A673 (cell line): ENCODE results near the gene LAP3.

Experiments
- EZH2 ChIP-seq: fragments of 200-600 bp; sonication (generic); IDR thresholded peaks from 2 replicates; pipeline ENCODE4 v1.6.1; 2017; ENCODE audit warnings: borderline replicate concordance, low read depth, mild to moderate bottlenecking, mixed read lengths, antibody characterized with exemption, low read length; ENCODE audit not compliant: poor library complexity, severe bottlenecking
- TF ChIP-seq, protein P1 (sequence below): fragments of 300-800, 200-600 bp; sonication (generic); conservative IDR thresholded peaks from 2 replicates; pipeline ENCODE4 v1.5.1; 2017; ENCODE audit warnings: low read depth, mild to moderate bottlenecking, antibody characterized with exemption, low read length, moderate library complexity, mixed read lengths

DNA sequence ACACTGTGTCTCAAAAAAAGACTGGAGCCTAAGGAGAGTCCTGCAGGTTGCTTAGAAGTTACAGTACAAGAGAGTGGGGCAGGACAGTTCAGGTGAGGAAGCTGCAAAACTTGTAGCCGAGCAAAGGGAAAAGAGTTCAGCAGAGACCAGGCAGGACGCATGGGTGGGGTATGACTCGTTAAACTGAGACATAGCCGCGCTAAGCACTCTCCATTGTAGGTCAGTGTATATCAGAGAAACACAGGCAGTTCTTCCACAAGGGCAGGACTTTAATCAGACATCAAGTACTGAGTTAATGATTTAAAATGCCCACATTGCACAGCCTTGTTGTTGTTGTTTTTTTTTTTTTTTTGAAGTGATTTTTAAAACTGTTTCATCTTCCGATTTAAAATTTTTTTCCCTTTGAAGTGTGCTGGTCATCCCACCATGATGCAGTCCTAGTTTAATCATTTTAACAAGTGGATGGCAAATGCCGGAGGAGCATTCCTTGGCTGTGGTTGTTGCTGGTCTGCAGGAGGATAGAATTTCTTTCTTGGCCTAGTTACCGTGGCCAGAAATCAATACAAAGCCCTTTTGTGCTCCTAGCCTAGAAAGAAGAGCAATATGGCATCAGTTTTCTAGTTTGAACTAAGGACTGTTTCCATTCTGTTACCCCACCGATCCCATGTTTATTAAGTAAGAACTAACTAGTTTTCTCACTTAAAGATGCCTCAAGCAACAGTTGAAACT is 10.3 kb downstream of the LAP3 start:
- TF ChIP-seq, protein P1, sequence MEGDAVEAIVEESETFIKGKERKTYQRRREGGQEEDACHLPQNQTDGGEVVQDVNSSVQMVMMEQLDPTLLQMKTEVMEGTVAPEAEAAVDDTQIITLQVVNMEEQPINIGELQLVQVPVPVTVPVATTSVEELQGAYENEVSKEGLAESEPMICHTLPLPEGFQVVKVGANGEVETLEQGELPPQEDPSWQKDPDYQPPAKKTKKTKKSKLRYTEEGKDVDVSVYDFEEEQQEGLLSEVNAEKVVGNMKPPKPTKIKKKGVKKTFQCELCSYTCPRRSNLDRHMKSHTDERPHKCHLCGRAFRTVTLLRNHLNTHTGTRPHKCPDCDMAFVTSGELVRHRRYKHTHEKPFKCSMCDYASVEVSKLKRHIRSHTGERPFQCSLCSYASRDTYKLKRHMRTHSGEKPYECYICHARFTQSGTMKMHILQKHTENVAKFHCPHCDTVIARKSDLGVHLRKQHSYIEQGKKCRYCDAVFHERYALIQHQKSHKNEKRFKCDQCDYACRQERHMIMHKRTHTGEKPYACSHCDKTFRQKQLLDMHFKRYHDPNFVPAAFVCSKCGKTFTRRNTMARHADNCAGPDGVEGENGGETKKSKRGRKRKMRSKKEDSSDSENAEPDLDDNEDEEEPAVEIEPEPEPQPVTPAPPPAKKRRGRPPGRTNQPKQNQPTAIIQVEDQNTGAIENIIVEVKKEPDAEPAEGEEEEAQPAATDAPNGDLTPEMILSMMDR, result no peak
- no peak for TF ChIP-seq EZH2
